ENCODE results near the gene TEKT2. TPM values are rescaled to one million over a fixed set of nuclear protein-coding genes. Genes with fewer than 3 reads are reported as not detected.

The TEKT2 gene
- total RNA-seq, 2 experiments from 2014 or later: 0.22 to 0.33 TPM

DNA sequence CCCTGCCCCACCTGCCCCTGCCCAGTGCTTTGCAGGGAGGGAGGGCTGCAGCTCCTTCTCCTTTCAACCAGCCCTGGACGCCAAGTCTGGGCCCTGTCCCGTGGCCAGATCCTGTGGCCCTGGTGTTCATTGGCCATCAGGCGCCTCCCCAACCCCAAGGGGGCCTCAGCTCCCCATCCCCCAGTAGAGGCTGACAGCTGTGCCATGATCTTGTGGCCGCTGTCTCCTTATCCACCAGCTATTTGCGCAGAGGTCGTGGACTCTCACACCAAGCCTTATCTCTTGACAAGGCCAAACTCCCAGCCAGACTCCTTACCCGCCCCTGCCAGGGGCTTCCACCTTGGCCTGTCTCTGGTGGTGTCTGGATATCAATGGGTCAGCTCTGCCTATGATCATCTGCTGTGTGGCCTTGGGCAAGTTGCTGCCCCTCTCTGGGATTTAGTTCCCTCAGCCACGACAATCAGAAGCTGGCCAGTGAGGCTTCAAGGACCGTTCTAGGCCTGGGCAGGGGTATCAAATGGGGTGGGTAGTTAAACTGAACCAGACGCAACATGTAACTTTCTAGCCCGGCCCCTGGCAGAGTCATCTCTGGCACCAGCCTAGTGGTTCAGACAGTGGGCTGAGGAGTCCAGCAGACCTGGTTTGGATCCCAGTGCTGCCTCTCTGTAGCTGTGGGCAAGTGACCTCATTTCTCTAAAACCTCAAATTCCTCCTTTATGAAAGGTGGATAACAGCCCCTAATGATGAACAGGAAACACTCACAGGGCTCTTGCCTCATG lies 44.4 kb downstream of the TEKT2 start:
- CTCF ChIA-PET: no interaction called here
- POLR2A ChIA-PET: interaction anchor here (1.0 to 1.2 kb wide), 2 partner anchors 20 to 32 kb away, joined by 3 read pairs; no protein-coding TSS in a partner anchor
- Histone ChIP-seq H3K4me1 (ENCODE audit: insufficient read depth, low read length) (peaks cover 16% of the 10 kb centered on the region), H3K4me3 (ENCODE audit: low read length) (no peak overlapping the region), H3K27ac (ENCODE audit: low read depth in 1 of 2, low read length in 2 of 2) (no peak overlapping the region), H3K9me3 (ENCODE audit: control insufficient read depth in 1 of 2, insufficient read depth in 1 of 2, low read length in 2 of 2) (peaks cover 0 to 3% of the 10 kb centered on the region in 2 experiments), H3K27me3 (ENCODE audit: control insufficient read depth in 1 of 2, insufficient read depth in 2 of 2, low read length in 2 of 2) (peaks cover 14 to 24% of the 10 kb centered on the region in 2 experiments), H3K36me3 (ENCODE audit: insufficient read depth, low read length) (no peaks in the 10 kb centered on the region)
- Mint-ChIP-seq H3K27ac (no peak overlapping the region), H3K4me1 (ENCODE audit: low read depth) (peaks cover 21% of the 10 kb centered on the region), H3K4me3 (no peak overlapping the region), H3K27me3 (peaks cover 26% of the 10 kb centered on the region), H3K36me3 (ENCODE audit: low read depth) (no peaks in the 10 kb centered on the region), H3K9me3 (no peaks in the 10 kb centered on the region)
- TF ChIP-seq CTCF (IDR thresholded peaks at IDR 0.05): no peak
- ATAC-seq (ENCODE audit: poor library complexity): no peak
- DNase-seq: no peak
- intact Hi-C loops (cut with DNase I, micrococcal nuclease): no loop called here

DNA sequence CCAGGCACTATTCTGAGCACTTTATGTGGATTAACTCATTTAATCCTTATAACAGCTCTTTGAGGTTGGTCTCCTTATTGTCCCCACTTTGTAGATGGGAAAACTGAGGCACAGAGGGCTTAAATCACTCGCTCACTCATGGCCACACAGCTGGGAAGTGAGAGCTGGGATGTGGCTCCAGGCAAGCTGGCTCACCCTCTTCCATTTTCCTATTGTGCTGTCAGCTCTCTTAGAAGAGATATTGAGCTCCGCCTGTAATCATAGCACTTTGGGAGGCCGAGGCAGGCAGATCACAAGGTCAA lies 45.0 kb downstream of the TEKT2 start:
- Mint-ChIP-seq H3K27ac (no peak overlapping the region), H3K27me3 (peaks cover 20% of the 10 kb centered on the region), H3K4me1 (ENCODE audit: low read depth) (peaks cover 18% of the 10 kb centered on the region), H3K9me3 (no peaks in the 10 kb centered on the region), H3K36me3 (ENCODE audit: low read depth) (no peaks in the 10 kb centered on the region), H3K4me3 (no peak overlapping the region)
- Histone ChIP-seq H3K9me3 (ENCODE audit: control insufficient read depth in 1 of 2, insufficient read depth in 1 of 2, low read length in 2 of 2) (peaks cover 0 to 3% of the 10 kb centered on the region in 2 experiments), H3K36me3 (ENCODE audit: insufficient read depth, low read length) (no peaks in the 10 kb centered on the region), H3K27me3 (ENCODE audit: control insufficient read depth in 1 of 2, insufficient read depth in 2 of 2, low read length in 2 of 2) (peaks cover 11 to 20% of the 10 kb centered on the region in 2 experiments), H3K4me1 (ENCODE audit: insufficient read depth, low read length) (peaks cover 11% of the 10 kb centered on the region), H3K27ac (ENCODE audit: low read depth in 1 of 2, low read length in 2 of 2) (no peak overlapping the region), H3K4me3 (ENCODE audit: low read length) (no peak overlapping the region)
- no peak for ATAC-seq (ENCODE audit: poor library complexity)
- ChIA-PET CTCF (no interaction called here), POLR2A (interaction anchor here (1.0 to 1.2 kb wide), 2 partner anchors 20 to 32 kb away, joined by 3 read pairs; no protein-coding TSS in a partner anchor)
- DNase-seq: no peak
- intact Hi-C loops (cut with DNase I, micrococcal nuclease): no loop called here
- no peak for TF ChIP-seq CTCF (IDR thresholded peaks at IDR 0.05)

DNA sequence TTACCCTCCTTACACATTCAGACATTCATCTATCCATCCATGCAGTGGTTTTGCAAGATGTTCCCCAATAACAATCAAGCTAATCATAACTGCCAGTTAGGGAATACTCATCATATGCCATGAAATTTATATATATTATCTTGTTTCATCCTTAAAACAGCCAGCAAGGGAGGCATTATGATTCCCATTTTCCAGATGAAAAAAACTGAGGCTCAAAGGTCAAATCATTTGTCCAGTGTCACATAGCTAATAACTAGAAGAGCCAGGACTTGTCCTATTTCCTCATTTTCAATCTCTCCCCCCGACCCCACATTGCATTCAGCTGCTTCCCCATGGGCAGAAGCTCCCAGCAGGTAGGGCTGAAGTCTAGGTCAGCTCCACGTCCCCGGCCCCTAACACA lies 48.1 kb downstream of the TEKT2 start:
- DNase-seq (no peak), ATAC-seq (ENCODE audit: poor library complexity) (no peak)
- Histone ChIP-seq H3K27ac (ENCODE audit: low read depth in 1 of 2, low read length in 2 of 2) (no peak overlapping the region), H3K9me3 (ENCODE audit: control insufficient read depth in 1 of 2, insufficient read depth in 1 of 2, low read length in 2 of 2) (no peaks in the 10 kb centered on the region), H3K4me3 (ENCODE audit: low read length) (no peak overlapping the region), H3K36me3 (ENCODE audit: insufficient read depth, low read length) (peaks cover 11% of the 10 kb centered on the region), H3K4me1 (ENCODE audit: insufficient read depth, low read length) (peaks cover 6% of the 10 kb centered on the region), H3K27me3 (ENCODE audit: control insufficient read depth in 1 of 2, insufficient read depth in 2 of 2, low read length in 2 of 2) (no peaks in the 10 kb centered on the region)
- no peak overlapping the region for H3K4me3 Mint-ChIP-seq
- no peaks in the 10 kb centered on the region for H3K9me3 Mint-ChIP-seq
- TF ChIP-seq CTCF (IDR thresholded peaks at IDR 0.05): no peak
- ChIA-PET CTCF (no interaction called here), POLR2A (no interaction called here)
- peaks cover 10% of the 10 kb centered on the region for H3K4me1 Mint-ChIP-seq (ENCODE audit: low read depth)
- H3K36me3 Mint-ChIP-seq (ENCODE audit: low read depth): peaks cover 10% of the 10 kb centered on the region
- intact Hi-C loops (cut with DNase I, micrococcal nuclease): no loop called here
- H3K27ac Mint-ChIP-seq: no peak overlapping the region
- no peaks in the 10 kb centered on the region for H3K27me3 Mint-ChIP-seq

All from CD4-positive, alpha-beta T cell (primary cell).